ENCODE results near the gene TBC1D22B.

DNA sequence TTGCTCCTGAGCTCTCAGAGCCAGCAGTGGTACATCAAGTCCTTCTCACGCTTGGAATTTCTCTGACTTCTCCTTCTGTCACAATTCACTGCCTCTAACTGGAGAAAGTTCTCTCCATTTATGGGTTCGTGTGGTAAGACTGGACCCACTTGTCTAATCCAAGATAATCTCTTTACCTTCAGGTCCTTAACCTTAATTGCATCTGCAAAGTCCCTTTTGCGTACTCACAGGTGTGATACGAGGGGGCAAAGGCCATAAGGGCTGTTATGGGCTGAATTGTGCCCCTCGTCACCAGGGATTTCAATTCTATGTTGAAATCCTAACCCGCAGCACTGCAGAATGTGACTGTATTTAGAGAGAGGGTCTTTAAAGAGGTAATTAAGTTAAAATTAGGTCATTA is 27.5 kb upstream of the TBC1D22B start:
- TF ChIP-seq CBFB (CRISPR knock-in tag; IDR thresholded peaks at IDR 0.05) (no peak), ZBTB7A (IDR thresholded peaks at IDR 0.05; ENCODE audit: borderline replicate concordance, control insufficient read depth, low read depth, low read length) (no peak), POU5F1 (IDR thresholded peaks at IDR 0.05; ENCODE audit: borderline replicate concordance, low read depth, low read length, partially characterized antibody) (no peak), CREB1 (IDR thresholded peaks at IDR 0.05) (no peak), CREB1 (CRISPR knock-in tag; IDR thresholded peaks at IDR 0.05) (no peak), SMC3 (conservative IDR thresholded peaks at IDR 0.05; ENCODE audit: insufficient read depth, low read depth, low read length) (no peak), ZFP36 (IDR thresholded peaks at IDR 0.05; ENCODE audit: low read depth, low read length, partially characterized antibody) (no peak), ZZZ3 (IDR thresholded peaks at IDR 0.05) (no peak), MYNN (IDR thresholded peaks at IDR 0.05) (no peak), MYNN (CRISPR knock-in tag; IDR thresholded peaks at IDR 0.05) (no peak), TFAP4 (CRISPR knock-in tag; IDR thresholded peaks at IDR 0.05; ENCODE audit: borderline replicate concordance) (no peak), ADNP (tag; IDR thresholded peaks at IDR 0.05) (no peak), KLF16 (IDR thresholded peaks at IDR 0.05) (no peak)
- TF ChIP-seq, protein P1, sequence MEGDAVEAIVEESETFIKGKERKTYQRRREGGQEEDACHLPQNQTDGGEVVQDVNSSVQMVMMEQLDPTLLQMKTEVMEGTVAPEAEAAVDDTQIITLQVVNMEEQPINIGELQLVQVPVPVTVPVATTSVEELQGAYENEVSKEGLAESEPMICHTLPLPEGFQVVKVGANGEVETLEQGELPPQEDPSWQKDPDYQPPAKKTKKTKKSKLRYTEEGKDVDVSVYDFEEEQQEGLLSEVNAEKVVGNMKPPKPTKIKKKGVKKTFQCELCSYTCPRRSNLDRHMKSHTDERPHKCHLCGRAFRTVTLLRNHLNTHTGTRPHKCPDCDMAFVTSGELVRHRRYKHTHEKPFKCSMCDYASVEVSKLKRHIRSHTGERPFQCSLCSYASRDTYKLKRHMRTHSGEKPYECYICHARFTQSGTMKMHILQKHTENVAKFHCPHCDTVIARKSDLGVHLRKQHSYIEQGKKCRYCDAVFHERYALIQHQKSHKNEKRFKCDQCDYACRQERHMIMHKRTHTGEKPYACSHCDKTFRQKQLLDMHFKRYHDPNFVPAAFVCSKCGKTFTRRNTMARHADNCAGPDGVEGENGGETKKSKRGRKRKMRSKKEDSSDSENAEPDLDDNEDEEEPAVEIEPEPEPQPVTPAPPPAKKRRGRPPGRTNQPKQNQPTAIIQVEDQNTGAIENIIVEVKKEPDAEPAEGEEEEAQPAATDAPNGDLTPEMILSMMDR (IDR thresholded peaks at IDR 0.05 in 2 of 3, conservative IDR thresholded peaks at IDR 0.05 in 1 of 3; ENCODE audit: insufficient read depth in 2 of 3, low read depth in 1 of 3, low read length in 3 of 3) = no peak
